ENCODE data around the gene FANCF.

FANCF gene

GRCh38 chr11:22657101-22657694 is 31.6 kb upstream of the FANCF start:
- TF ChIP-seq POLR2AphosphoS5 (IDR thresholded peaks at IDR 0.05; ENCODE audit: low read depth, low read length): no peak
- peak; percentile 20; the same call in 1 of the 2 replicates for TF ChIP-seq SIN3A (IDR thresholded peaks at IDR 0.05; ENCODE audit: borderline replicate concordance, insufficient read depth, low read length)

DNA sequence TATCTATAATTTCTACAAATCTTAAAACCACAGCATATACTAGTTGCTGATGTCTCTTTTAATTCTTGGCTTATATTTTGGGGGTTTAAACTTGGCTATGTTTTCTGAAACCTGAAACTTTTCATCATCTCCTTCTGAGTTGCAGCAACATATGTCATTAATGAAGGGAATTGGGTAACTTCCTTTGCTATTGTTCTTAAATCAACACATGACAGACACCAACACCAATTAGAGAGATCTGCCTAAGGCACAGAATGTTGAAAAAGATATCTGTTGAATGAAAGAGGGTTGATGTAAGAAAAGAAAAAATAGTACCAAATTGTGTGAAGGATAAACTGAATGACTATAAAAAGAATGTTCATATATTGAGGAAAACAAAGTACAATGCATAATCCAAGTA is 30.5 kb upstream of the FANCF start:
- TF ChIP-seq FOXP2 (optimal IDR thresholded peaks at IDR 0.05; ENCODE audit: borderline replicate concordance, extremely low read depth, extremely low read length, insufficient read depth): no peak
- peak; percentile 93; the same call in 1 of the 2 replicates for TF ChIP-seq SIN3A (IDR thresholded peaks at IDR 0.05; ENCODE audit: borderline replicate concordance, insufficient read depth, low read length)
- no peak for TF ChIP-seq REST (IDR thresholded peaks at IDR 0.05; ENCODE audit: insufficient read depth in 1 of 2, low read depth in 2 of 2, low read length in 2 of 2)
- TF ChIP-seq TAF1 (IDR thresholded peaks at IDR 0.05; ENCODE audit: borderline replicate concordance, insufficient read depth, low read length): peak; percentile 79; the same call in 1 of the 2 replicates
- TF ChIP-seq POLR2AphosphoS5 (IDR thresholded peaks at IDR 0.05; ENCODE audit: low read depth, low read length): peak; percentile 85; the same call in 1 of the 2 replicates

- TF ChIP-seq FOXP2 (optimal IDR thresholded peaks at IDR 0.05; ENCODE audit: borderline replicate concordance, extremely low read depth, extremely low read length, insufficient read depth): no peak
- no peak for TF ChIP-seq SIN3A (IDR thresholded peaks at IDR 0.05; ENCODE audit: borderline replicate concordance, insufficient read depth, low read length)
Measured at GRCh38 chr11:22641559-22641958, 15.9 kb upstream of the FANCF start.

- no peak for TF ChIP-seq FOXP2 (optimal IDR thresholded peaks at IDR 0.05; ENCODE audit: borderline replicate concordance, extremely low read depth, extremely low read length, insufficient read depth)
- TF ChIP-seq POLR2AphosphoS5 (IDR thresholded peaks at IDR 0.05; ENCODE audit: low read depth, low read length): no peak
- no peak for TF ChIP-seq SIN3A (IDR thresholded peaks at IDR 0.05; ENCODE audit: borderline replicate concordance, insufficient read depth, low read length)
- no peak for TF ChIP-seq TAF1 (IDR thresholded peaks at IDR 0.05; ENCODE audit: borderline replicate concordance, insufficient read depth, low read length)
- no peak for TF ChIP-seq REST (IDR thresholded peaks at IDR 0.05; ENCODE audit: insufficient read depth in 1 of 2, low read depth in 2 of 2, low read length in 2 of 2)
Measured at GRCh38 chr11:22640862-22641261, 15.2 kb upstream of the FANCF start.

- TF ChIP-seq REST (IDR thresholded peaks at IDR 0.05; ENCODE audit: insufficient read depth in 1 of 2, low read depth in 2 of 2, low read length in 2 of 2): no peak
- no peak for TF ChIP-seq SIN3A (IDR thresholded peaks at IDR 0.05; ENCODE audit: borderline replicate concordance, insufficient read depth, low read length)
- no peak for TF ChIP-seq TAF1 (IDR thresholded peaks at IDR 0.05; ENCODE audit: borderline replicate concordance, insufficient read depth, low read length)
- no peak for TF ChIP-seq POLR2AphosphoS5 (IDR thresholded peaks at IDR 0.05; ENCODE audit: low read depth, low read length)
- no peak for TF ChIP-seq FOXP2 (optimal IDR thresholded peaks at IDR 0.05; ENCODE audit: borderline replicate concordance, extremely low read depth, extremely low read length, insufficient read depth)
Measured at GRCh38 chr11:22635689-22636088, 10.1 kb upstream of the FANCF start.

GRCh38 chr11:22634897-22635629 is 9.4 kb upstream of the FANCF start:
- TF ChIP-seq FOXP2 (optimal IDR thresholded peaks at IDR 0.05; ENCODE audit: borderline replicate concordance, extremely low read depth, extremely low read length, insufficient read depth) (no peak), REST (IDR thresholded peaks at IDR 0.05; ENCODE audit: insufficient read depth in 1 of 2, low read depth in 2 of 2, low read length in 2 of 2) (no peak), SIN3A (IDR thresholded peaks at IDR 0.05; ENCODE audit: borderline replicate concordance, insufficient read depth, low read length) (no peak), POLR2AphosphoS5 (IDR thresholded peaks at IDR 0.05; ENCODE audit: low read depth, low read length) (no peak), TAF1 (IDR thresholded peaks at IDR 0.05; ENCODE audit: borderline replicate concordance, insufficient read depth, low read length) (no peak)
